Bronchial epithelial cell (primary cell): ENCODE data around the gene DNAJB1. TPM values are rescaled to one million over a fixed set of nuclear protein-coding genes. Genes with fewer than 3 reads are reported as not detected.
"Not testable (repeated sequence)": the region's sequence is repeated elsewhere in the genome, so short reads cannot be mapped to it uniquely, and the experiment has no call there.

Experiments
- DNase-seq: peaks from one replicate; pipeline ENCODE4 v3.0.0-alpha.2; 2010; ENCODE audit warnings: low read depth
- FAIRE-seq: peaks from 2 replicates; lab custom pipeline; 2011; peaks lifted over from hg19 to GRCh38; lab: Jason Lieb, UNC
- H3K27me3 ChIP-seq: 2 replicates; pipeline ENCODE4 v1.5.1; 2011; ENCODE audit warnings: low read length; ENCODE audit not compliant: control insufficient read depth, insufficient read depth
- H3K36me3 ChIP-seq: 2 replicates; pipeline ENCODE4 v1.5.1; 2011; ENCODE audit warnings: low read length; ENCODE audit not compliant: control insufficient read depth, insufficient read depth
- H3K4me3 ChIP-seq: 2 replicates; pipeline ENCODE4 v1.5.1; 2011; ENCODE audit warnings: mild to moderate bottlenecking, low read depth, low read length, control low read depth
- CTCF ChIP-seq: IDR thresholded peaks from 2 replicates; pipeline ENCODE4 v1.5.1; 2011; ENCODE audit warnings: mild to moderate bottlenecking, moderate library complexity, low read length, control low read depth, inconsistent platforms; ENCODE audit not compliant: insufficient read depth, severe bottlenecking
- total RNA-seq: library from RNA; depleted of rRNA; stranded (reverse); fragments of >200 nt; gene quantifications from 2 replicates; pipeline ENCODE4 v1.2.1, GENCODE V29; 2014

Gene DNAJB1
- total RNA-seq, 1 donor from 2014 or later: 58.4 TPM

DNA sequence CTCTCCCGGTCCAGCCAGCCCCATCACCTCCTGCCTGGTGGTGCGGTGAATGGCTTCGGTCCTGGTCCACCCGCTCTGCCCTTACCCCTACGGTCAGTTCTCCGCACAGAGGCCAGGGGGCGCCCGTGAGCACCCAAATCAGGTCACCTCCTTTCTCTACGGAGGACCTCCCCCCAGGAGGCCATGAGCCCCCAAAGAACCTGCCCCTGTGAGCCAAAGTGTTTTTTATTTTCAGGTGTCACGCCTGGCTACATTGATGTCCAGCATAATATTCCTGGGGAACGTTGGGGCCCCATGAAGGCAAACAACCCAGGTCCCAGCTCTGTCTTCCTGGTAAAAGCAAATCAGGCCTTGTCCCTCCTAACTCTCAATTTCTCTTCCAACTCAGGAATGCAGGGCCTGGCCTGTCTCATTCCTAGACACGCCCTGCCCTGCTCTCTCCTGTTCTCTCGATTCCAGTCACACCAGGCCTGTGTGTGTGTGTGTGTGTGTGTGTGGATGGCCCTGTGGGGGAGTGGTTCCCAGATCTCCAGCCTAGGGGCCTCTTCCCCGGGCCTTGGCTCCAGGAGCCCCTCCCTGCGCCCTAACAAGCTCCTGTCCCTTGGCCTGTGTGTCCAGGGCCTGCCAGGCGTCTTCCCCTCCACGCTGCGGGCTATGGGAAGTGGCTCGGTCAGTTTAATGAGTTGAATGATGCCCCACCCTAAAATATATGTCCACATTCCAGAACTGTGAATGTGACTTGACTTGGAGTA lies 12.5 kb downstream of the DNAJB1 start:
- FAIRE-seq (peak; percentile 76), DNase-seq (peak; percentile 90)
- Histone ChIP-seq H3K36me3 (no peaks in the 10 kb centered on the region), H3K27me3 (no peaks in the 10 kb centered on the region), H3K4me3 (no peak overlapping the region)
- peak; percentile 92 for TF ChIP-seq CTCF

- not testable (repeated sequence) for H3K27me3 ChIP-seq, H3K4me3 ChIP-seq, FAIRE-seq, DNase-seq, H3K36me3 ChIP-seq
Observed at GRCh38 chr19:14504575-14504974, 13.6 kb downstream of the DNAJB1 start.

DNA sequence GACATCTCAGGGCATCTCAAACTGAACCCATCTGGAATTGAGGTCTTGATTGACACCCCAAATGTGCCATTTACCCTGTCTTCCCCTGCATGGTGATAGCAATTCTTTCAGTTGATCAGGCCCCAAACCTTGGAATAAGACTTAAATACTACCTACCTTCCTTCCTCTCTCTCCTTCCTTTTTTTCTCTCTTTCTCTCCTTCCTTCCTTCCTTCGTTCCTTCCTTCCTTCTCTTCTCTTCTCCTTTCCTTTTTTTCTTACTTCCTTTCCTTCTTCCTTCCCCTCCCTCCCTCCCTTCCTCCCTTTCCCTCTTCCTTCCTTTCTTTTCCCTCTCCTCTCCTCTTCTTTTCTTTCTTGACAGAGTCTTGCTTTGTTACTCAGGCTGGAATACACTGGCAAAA lies 14.9 kb downstream of the DNAJB1 start:
- TF ChIP-seq CTCF: no peak
- Histone ChIP-seq H3K27me3 (no peaks in the 10 kb centered on the region), H3K4me3 (no peak overlapping the region), H3K36me3 (no peaks in the 10 kb centered on the region)
- no peak for DNase-seq
- FAIRE-seq: no peak

- Histone ChIP-seq H3K4me3 (no peak overlapping the region), H3K36me3 (no peaks in the 10 kb centered on the region), H3K27me3 (no peaks in the 10 kb centered on the region)
- FAIRE-seq (no peak), DNase-seq (peak; percentile 39)
- TF ChIP-seq CTCF: no peak
Observed at GRCh38 chr19:14502334-14503092, 15.7 kb downstream of the DNAJB1 start.

GRCh38 chr19:14497228-14497921 lies 20.8 kb downstream of the DNAJB1 start:
- DNase-seq (no peak), FAIRE-seq (no peak)
- Histone ChIP-seq H3K27me3 (no peaks in the 10 kb centered on the region), H3K36me3 (peaks cover 9% of the 10 kb centered on the region), H3K4me3 (no peak overlapping the region)
- no peak for TF ChIP-seq CTCF

GRCh38 chr19:14496834-14497227 lies 21.4 kb downstream of the DNAJB1 start:
- no peak for TF ChIP-seq CTCF
- FAIRE-seq: peak; percentile 13
- peaks cover 11% of the 10 kb centered on the region for H3K36me3 ChIP-seq
- no peak overlapping the region for H3K4me3 ChIP-seq
- no peaks in the 10 kb centered on the region for H3K27me3 ChIP-seq
- DNase-seq: no peak
